PC-3 (cell line): ENCODE measurements around the gene INIP. TPM values are rescaled to one million over a fixed set of nuclear protein-coding genes. Genes with fewer than 3 reads are reported as not detected.

ENCODE experiments used
- ATAC-seq: fragments of 200-7000 bp; cut with Tn5 transposase; 2 replicates; pipeline ENCODE4 v1.9.1; 2020; ENCODE audit warnings: mild to moderate bottlenecking, moderate library complexity
- BruUV-seq: library from RNA; stranded (reverse); fragments of 400-500 nt; replicated peaks from 2 replicates; lab custom pipeline; 2021; lab: Mats Ljungman, UMichigan
- CTCF ChIA-PET: fragments of 300-600 bp; sonication (Branson Sonifier 250); formaldehyde crosslinking; loops from one replicate; lab custom pipeline; 2022; ENCODE audit warnings: antibody characterized with exemption; lab: Charles Lee
- POLR2A ChIA-PET: fragments of 300-600 bp; sonication (Branson Sonifier 250); formaldehyde crosslinking; loops from one replicate; lab custom pipeline; 2022; ENCODE audit warnings: antibody characterized with exemption; ENCODE audit not compliant: unreplicated experiment; lab: Charles Lee
- DNase-seq: peaks from one replicate; pipeline ENCODE4 v3.0.0-alpha.2; 2015
- H2AFZ ChIP-seq: fragments of 300-600 bp; sonication (generic); 2 replicates; pipeline ENCODE4 v1.6.0; 2016; ENCODE audit warnings: antibody characterized with exemption, low read length
- H3F3A ChIP-seq: fragments of 300-600 bp; sonication (generic); one replicate; pipeline ENCODE4 v1.6.0; 2017; ENCODE audit warnings: antibody characterized with exemption, low read length, control low read depth, mild to moderate bottlenecking; ENCODE audit not compliant: unreplicated experiment
- H3K27ac ChIP-seq: fragments of 300-600 bp; sonication (generic); 2 replicates; pipeline ENCODE4 v1.5.1; 2016; ENCODE audit warnings: mild to moderate bottlenecking, low read length
- H3K27me3 ChIP-seq: fragments of 300-600 bp; sonication (generic); 2 replicates; pipeline ENCODE4 v1.6.1; 2016; ENCODE audit warnings: low read length, mixed read lengths
- H3K36me3 ChIP-seq: fragments of 300-600 bp; sonication (generic); 2 replicates; pipeline ENCODE4 v1.6.1; 2016; ENCODE audit warnings: low read depth, mixed run types, low read length, mixed read lengths
- H3K4me1 ChIP-seq: fragments of 300-600 bp; sonication (generic); 2 replicates; pipeline ENCODE4 v1.5.1; 2016; ENCODE audit warnings: low read length; ENCODE audit not compliant: insufficient read depth
- H3K4me2 ChIP-seq: fragments of 300-600 bp; sonication (generic); 2 replicates; pipeline ENCODE4 v1.6.0; 2016; ENCODE audit warnings: low read length
- H3K4me3 ChIP-seq: fragments of 300-600 bp; sonication (generic); 2 replicates; pipeline ENCODE4 v1.5.1; 2016; ENCODE audit warnings: mild to moderate bottlenecking, low read length, mixed read lengths
- H3K79me2 ChIP-seq: fragments of 300-600 bp; sonication (generic); 2 replicates; pipeline ENCODE4 v1.6.1; 2017; ENCODE audit warnings: low read length, mixed read lengths
- H3K9ac ChIP-seq: fragments of 300-600 bp; sonication (generic); 2 replicates; pipeline ENCODE4 v1.6.0; 2016; ENCODE audit warnings: mild to moderate bottlenecking, low read length
- H3K9me2 ChIP-seq: fragments of 300-600 bp; sonication (generic); replicated peaks from 2 replicates; pipeline ENCODE4 v1.6.1; 2016; ENCODE audit warnings: mixed run types, low read length, mixed read lengths
- H3K9me3 ChIP-seq: fragments of 300-600 bp; sonication (generic); 2 replicates; pipeline ENCODE4 v1.6.1; 2016; ENCODE audit warnings: low read length, mixed read lengths
- H4K20me1 ChIP-seq: fragments of 300-600 bp; sonication (generic); 2 replicates; pipeline ENCODE4 v1.6.1; 2016; ENCODE audit warnings: low read length, mixed read lengths
- CTCF ChIP-seq: fragments of 300-600 bp; sonication (generic); conservative IDR thresholded peaks from 2 replicates; pipeline ENCODE4 v1.5.1; 2017; ENCODE audit warnings: antibody characterized with exemption, low read depth, mild to moderate bottlenecking, low read length
- EZH2 ChIP-seq: fragments of 300-600 bp; sonication (generic); IDR thresholded peaks from one replicate; pipeline ENCODE4 v1.6.1; 2017; ENCODE audit warnings: antibody characterized with exemption, mild to moderate bottlenecking, low read length; ENCODE audit not compliant: unreplicated experiment
- EZH2phosphoT487 ChIP-seq: fragments of 300-600 bp; sonication (generic); IDR thresholded peaks from 2 replicates; pipeline ENCODE4 v1.6.1; 2018; ENCODE audit warnings: mild to moderate bottlenecking, antibody characterized with exemption, low read length, borderline replicate concordance
- intact Hi-C: fragments of 100-400 bp; cut with micrococcal nuclease; formaldehyde crosslinking; loops from 2 replicates; pipeline ENCODE4 v1.9.0; 2023
- total RNA-seq: library from RNA; depleted of rRNA; stranded (reverse); fragments of >200 nt; gene quantifications from 2 replicates; pipeline ENCODE4 v1.2.3, GENCODE V29; 2014

Gene INIP
- total RNA-seq, 1 experiment from 2014 or later = 15.1 TPM

- BruUV-seq = no TSS peak
- DNase-seq (peak; percentile 64), ATAC-seq (no peak; the same call in 1 of the 2 replicates)
- Histone ChIP-seq H4K20me1 (no peaks in the 10 kb centered on the region), H3K4me2 (peak overlapping the region; percentile 70), H3K9ac (peak overlapping the region; percentile 61), H3K4me1 (peaks cover 52% of the 10 kb centered on the region), H3K9me2 (no peaks in the 10 kb centered on the region), H3K4me3 (peak overlapping the region; percentile 48; the same call in 1 of the 2 replicates), H3K9me3 (no peaks in the 10 kb centered on the region), H3K79me2 (peaks cover 22% of the 10 kb centered on the region), H3K36me3 (no peaks in the 10 kb centered on the region), H3K27me3 (no peaks in the 10 kb centered on the region), H2AFZ (no peak overlapping the region), H3F3A (peaks cover 13% of the 10 kb centered on the region), H3K27ac (peak overlapping the region; percentile 95)
- POLR2A ChIA-PET = interaction anchor here (0.5 kb wide), 1 partner anchor 148 kb away, joined by 5 read pairs; no protein-coding TSS in a partner anchor
- CTCF ChIA-PET = no interaction called here
- TF ChIP-seq EZH2phosphoT487 (no peak), CTCF (no peak), EZH2 (no peak)
- intact Hi-C loops = no loop called here
Observed at GRCh38 chr9:112757282-112757883, 39.5 kb upstream of the INIP start.

GRCh38 chr9:112755675-112756074 is 37.8 kb upstream of the INIP start:
- no peaks in the 10 kb centered on the region for H3K27me3 ChIP-seq
- ATAC-seq (no peak), DNase-seq (no peak)
- no peaks in the 10 kb centered on the region for H3K36me3 ChIP-seq
- no TSS peak for BruUV-seq
- H2AFZ ChIP-seq = no peak overlapping the region
- no peak overlapping the region for H3K9ac ChIP-seq
- CTCF ChIA-PET = no interaction called here
- intact Hi-C loops = no loop called here
- H3F3A ChIP-seq = peaks cover 13% of the 10 kb centered on the region
- peaks cover 37% of the 10 kb centered on the region for H3K79me2 ChIP-seq
- H3K4me3 ChIP-seq = no peak overlapping the region
- no peaks in the 10 kb centered on the region for H3K9me2 ChIP-seq
- TF ChIP-seq EZH2 (no peak), CTCF (no peak), EZH2phosphoT487 (no peak)
- POLR2A ChIA-PET = no interaction called here
- peak overlapping the region; percentile 87 for H3K27ac ChIP-seq
- H3K9me3 ChIP-seq = no peaks in the 10 kb centered on the region
- no peaks in the 10 kb centered on the region for H4K20me1 ChIP-seq
- H3K4me1 ChIP-seq = peaks cover 61% of the 10 kb centered on the region
- no peak overlapping the region; the same call in 1 of the 2 replicates for H3K4me2 ChIP-seq

GRCh38 chr9:112755016-112755427 is 37.1 kb upstream of the INIP start:
- TF ChIP-seq EZH2 (no peak), CTCF (no peak), EZH2phosphoT487 (no peak)
- Histone ChIP-seq H2AFZ (no peak overlapping the region), H3K36me3 (no peaks in the 10 kb centered on the region), H3K9ac (peak overlapping the region; percentile 49), H3K4me2 (peak overlapping the region; percentile 66), H3K27me3 (no peaks in the 10 kb centered on the region), H3K79me2 (peaks cover 37% of the 10 kb centered on the region), H3K4me3 (no peak overlapping the region), H3F3A (peaks cover 13% of the 10 kb centered on the region), H3K9me3 (no peaks in the 10 kb centered on the region), H4K20me1 (no peaks in the 10 kb centered on the region), H3K4me1 (peaks cover 64% of the 10 kb centered on the region), H3K27ac (peak overlapping the region; percentile 87), H3K9me2 (no peaks in the 10 kb centered on the region)
- CTCF ChIA-PET = no interaction called here
- intact Hi-C loops = no loop called here
- no TSS peak for BruUV-seq
- ATAC-seq = no peak
- DNase-seq = no peak
- POLR2A ChIA-PET = no interaction called here
